Natural killer cell (primary cell): ENCODE results near the gene MED23. TPM values are rescaled to one million over a fixed set of nuclear protein-coding genes. Genes with fewer than 3 reads are reported as not detected.

Experiments used
- ATAC-seq, 3 donors: fragments of 150-1000 bp in 2 of 3; fragments of 200-7000 bp in 1 of 3; cut with Tn5 transposase; 1 replicate in 1 of 3; 2 replicates in 2 of 3; pipeline ENCODE4 v1.10.0; 2021; ENCODE audit warnings: mild to moderate bottlenecking in 2 of 3, moderate library complexity in 2 of 3
- DNase-seq, 2 donors: peaks; one replicate each; pipeline versions ENCODE4 v3.0.0 to v3.0.0-alpha.2; 2013 to 2021; ENCODE audit warnings: mixed read lengths in 1 of 2
- H3K27ac ChIP-seq: one replicate; pipeline ENCODE4 v1.5.1; 2013; ENCODE audit warnings: mild to moderate bottlenecking, low read length
- H3K27me3 ChIP-seq: one replicate; pipeline ENCODE4 v1.6.1; 2013; ENCODE audit warnings: low read length; ENCODE audit not compliant: control insufficient read depth, insufficient read depth
- H3K36me3 ChIP-seq: one replicate; pipeline ENCODE4 v1.6.1; 2013; ENCODE audit warnings: low read length; ENCODE audit not compliant: control insufficient read depth, insufficient read depth
- H3K4me1 ChIP-seq: one replicate; pipeline ENCODE4 v1.6.1; 2013; ENCODE audit warnings: low read length; ENCODE audit not compliant: control insufficient read depth, insufficient read depth
- H3K4me3 ChIP-seq: one replicate; pipeline ENCODE4 v1.5.1; 2013; ENCODE audit warnings: low read length
- H3K9me3 ChIP-seq: one replicate; pipeline ENCODE4 v1.6.1; 2013; ENCODE audit warnings: low read length; ENCODE audit not compliant: control insufficient read depth, insufficient read depth
- H3K27ac Mint-ChIP-seq, 2 donors: one replicate each; pipeline ENCODE4 v1.8.0; 2022; ENCODE audit warnings: mild to moderate bottlenecking in 2 of 2, mixed read lengths in 2 of 2, moderate library complexity in 1 of 2
- H3K27me3 Mint-ChIP-seq, 2 donors: one replicate each; pipeline ENCODE4 v1.8.0; 2022; ENCODE audit warnings: low read depth in 2 of 2, mixed read lengths in 2 of 2
- H3K36me3 Mint-ChIP-seq: one replicate; pipeline ENCODE4 v1.8.0; 2022; ENCODE audit warnings: mixed read lengths
- H3K4me1 Mint-ChIP-seq, 2 donors: one replicate each; pipeline ENCODE4 v1.8.0; 2022; ENCODE audit warnings: mixed read lengths in 2 of 2
- H3K4me3 Mint-ChIP-seq: one replicate; pipeline ENCODE4 v1.8.0; 2022; ENCODE audit warnings: mild to moderate bottlenecking, moderate library complexity, mixed read lengths
- H3K9me3 Mint-ChIP-seq, 2 donors: one replicate each; pipeline ENCODE4 v1.8.0; 2022; ENCODE audit warnings: mixed read lengths in 2 of 2
- CTCF ChIP-seq: fragments of 200-600 bp; IDR thresholded peaks from one replicate; pipeline ENCODE4 v1.8.0; 2022; ENCODE audit warnings: antibody characterized with exemption
- WGBS: methylation state at CpG from one replicate; pipeline ENCODE4 v1.1.7; 2013; ENCODE audit warnings: missing lambda C conversion rate; ENCODE audit not compliant: insufficient coverage; 5-methylcytosine and 5-hydroxymethylcytosine counted together
- intact Hi-C: fragments of 100-400 bp; cut with micrococcal nuclease; formaldehyde crosslinking; loops from one replicate; pipeline ENCODE4 v1.14.2; 2022
- total RNA-seq, 4 donors: library from RNA; stranded (reverse); fragments of 120-200 nt in 1 of 4; gene quantifications; one replicate each; pipeline versions ENCODE4 v1.2.3 to v1.2.4, GENCODE V29; 2013 to 2022

MED23 gene
- total RNA-seq, 3 donors from 2014 or later (not counting 1 experiment from before 2014, with no cell fraction given), result 63.8 to 71.2 (median 67.4) TPM

GRCh38 chr6:131631625-131632289 is 3.7 kb upstream of the MED23 start:
- TF ChIP-seq CTCF, result no peak
- H3K27me3 Mint-ChIP-seq, result no peaks in the 10 kb centered on the region
- H3K4me3 Mint-ChIP-seq, result no peak overlapping the region

DNA sequence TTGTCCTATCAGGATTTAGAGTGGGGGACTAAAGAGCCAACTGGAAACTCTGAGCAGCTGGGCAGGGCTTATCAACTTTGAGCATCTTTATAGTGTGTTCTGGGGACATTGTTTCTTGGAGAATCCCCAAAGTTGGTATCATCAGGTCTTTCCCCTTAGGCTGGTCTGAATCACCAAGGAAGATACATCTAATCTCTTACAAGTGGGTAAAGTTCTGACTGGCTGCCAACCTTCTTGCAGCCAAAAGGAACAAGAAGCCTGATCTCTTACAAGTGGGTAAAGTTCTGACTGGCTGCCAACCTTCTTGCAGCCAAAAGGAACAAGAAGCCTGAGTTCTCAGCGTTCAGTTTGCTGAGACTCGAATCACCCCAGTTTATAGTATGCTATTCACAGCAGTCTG is 1.6 kb upstream of the MED23 start:
- no peaks in the 10 kb centered on the region for H3K9me3 ChIP-seq
- H3K27me3 ChIP-seq, result no peaks in the 10 kb centered on the region
- H3K4me3 ChIP-seq, result no peak overlapping the region
- Mint-ChIP-seq H3K36me3 (no peaks in the 10 kb centered on the region), H3K27ac (peak overlapping the region; percentile 94 to 95), H3K4me3 (peak overlapping the region; percentile 45), H3K27me3 (no peaks in the 10 kb centered on the region), H3K9me3 (no peaks in the 10 kb centered on the region), H3K4me1 (peaks cover 25 to 34% of the 10 kb centered on the region in 2 donors)
- DNase-seq (no peak), ATAC-seq (no peak)
- H3K27ac ChIP-seq, result no peak overlapping the region
- 88% methylated on average over 2 of the region's 2 CpGs for WGBS
- H3K36me3 ChIP-seq, result peaks cover 8% of the 10 kb centered on the region
- intact Hi-C loops, result loop anchor here (10.0 kb wide), 1 partner anchor 435 kb away; no protein-coding TSS in a partner anchor
- TF ChIP-seq CTCF, result no peak
- peaks cover 3% of the 10 kb centered on the region for H3K4me1 ChIP-seq

More at GRCh38 chr6:131631625-131632289, 3.7 kb upstream of the MED23 start:
- ATAC-seq, result no peak
- H3K4me1 Mint-ChIP-seq, result peaks cover 25 to 27% of the 10 kb centered on the region in 2 donors
- Histone ChIP-seq H3K27ac (no peak overlapping the region), H3K36me3 (no peaks in the 10 kb centered on the region), H3K27me3 (no peaks in the 10 kb centered on the region), H3K4me3 (no peak overlapping the region), H3K9me3 (no peaks in the 10 kb centered on the region), H3K4me1 (peaks cover 3% of the 10 kb centered on the region)
- intact Hi-C loops, result no loop called here
- no peak for DNase-seq
- WGBS, result 97% methylated on average over 2 of the region's 3 CpGs
- H3K36me3 Mint-ChIP-seq, result no peaks in the 10 kb centered on the region
- H3K27ac Mint-ChIP-seq, result no peak overlapping the region
- H3K9me3 Mint-ChIP-seq, result no peaks in the 10 kb centered on the region

DNA sequence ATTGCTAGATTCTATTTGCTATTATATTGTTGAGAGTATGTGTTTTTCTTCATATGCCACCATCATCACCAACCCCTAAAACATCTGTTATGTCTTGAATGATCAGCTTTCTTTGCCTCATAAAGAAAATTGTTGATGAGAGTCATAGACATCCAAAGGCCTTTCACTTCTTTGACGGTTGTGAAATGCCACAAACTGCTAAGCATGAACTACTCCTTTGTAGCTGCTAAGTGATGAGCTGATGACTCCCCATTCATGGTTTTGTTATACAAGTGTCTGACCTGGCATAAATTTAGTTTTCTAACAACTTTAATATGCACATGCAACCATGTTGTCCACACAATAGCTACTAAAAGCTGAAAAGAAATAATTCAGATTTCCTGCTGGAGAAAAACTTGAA is 684 bp upstream of the MED23 start:
- Mint-ChIP-seq H3K9me3 (no peaks in the 10 kb centered on the region), H3K36me3 (no peaks in the 10 kb centered on the region), H3K4me1 (peaks cover 25 to 34% of the 10 kb centered on the region in 2 donors), H3K27me3 (no peaks in the 10 kb centered on the region), H3K27ac (peak overlapping the region; percentile 94 to 95), H3K4me3 (peak overlapping the region; percentile 100)
- Histone ChIP-seq H3K4me3 (peak overlapping the region; percentile 84), H3K27me3 (no peaks in the 10 kb centered on the region), H3K27ac (peak overlapping the region; percentile 10), H3K36me3 (peaks cover 17% of the 10 kb centered on the region), H3K9me3 (no peaks in the 10 kb centered on the region), H3K4me1 (peaks cover 3% of the 10 kb centered on the region)
- DNase-seq, result peak in 1 of 2 donors; percentile 31
- WGBS, result 32% methylated on average over 1 of the region's 1 CpG
- ATAC-seq, result no peak
- no peak for TF ChIP-seq CTCF
- intact Hi-C loops, result loop anchor here (1.0 to 10.0 kb wide), 2 partner anchors 434 to 743 kb away; no protein-coding TSS in a partner anchor
